ENCODE results near the gene LATS2. TPM values are rescaled to one million over a fixed set of nuclear protein-coding genes. Genes with fewer than 3 reads are reported as not detected.
A peak's percentile ranks its signal among the peaks of the same experiment; 100 is the strongest.

Gene LATS2
- total RNA-seq, 4 donors from 2014 or later, result 8.5 to 32.5 (median 12.6) TPM

- no peaks in the 10 kb centered on the region for H3K27me3 ChIP-seq
- H3K4me3 ChIP-seq, result peak overlapping the region; percentile 37 to 60
- TF ChIP-seq POLR2A (IDR thresholded peaks at IDR 0.05) (no peak), CTCF (IDR thresholded peaks at IDR 0.05) (no peak)
- H3K9me3 ChIP-seq, result no peaks in the 10 kb centered on the region
- H3K27ac ChIP-seq, result no peak overlapping the region
- DNase-seq, result no peak
- intact Hi-C loops (cut with DNase I; ENCODE audit: low total_unique reads), result no loop called here
- H3K36me3 ChIP-seq, result no peaks in the 10 kb centered on the region
- no peaks in the 10 kb centered on the region for H3K4me1 ChIP-seq
Observed at GRCh38 chr13:21076253-21076652, 14.9 kb upstream of the LATS2 start.

GRCh38 chr13:21075379-21076249 is 14.2 kb upstream of the LATS2 start:
- intact Hi-C loops (cut with DNase I; ENCODE audit: low total_unique reads), result no loop called here
- TF ChIP-seq POLR2A (IDR thresholded peaks at IDR 0.05), result no peak
- no peak for TF ChIP-seq CTCF (IDR thresholded peaks at IDR 0.05)
- H3K9me3 ChIP-seq, result no peaks in the 10 kb centered on the region
- no peaks in the 10 kb centered on the region for H3K27me3 ChIP-seq
- peak overlapping the region; percentile 73 to 88 for H3K27ac ChIP-seq
- peak overlapping the region; percentile 37 to 60 for H3K4me3 ChIP-seq
- H3K4me1 ChIP-seq, result no peaks in the 10 kb centered on the region
- peak in 1 of 2 donors; percentile 41 for DNase-seq
- H3K36me3 ChIP-seq, result no peaks in the 10 kb centered on the region

DNA sequence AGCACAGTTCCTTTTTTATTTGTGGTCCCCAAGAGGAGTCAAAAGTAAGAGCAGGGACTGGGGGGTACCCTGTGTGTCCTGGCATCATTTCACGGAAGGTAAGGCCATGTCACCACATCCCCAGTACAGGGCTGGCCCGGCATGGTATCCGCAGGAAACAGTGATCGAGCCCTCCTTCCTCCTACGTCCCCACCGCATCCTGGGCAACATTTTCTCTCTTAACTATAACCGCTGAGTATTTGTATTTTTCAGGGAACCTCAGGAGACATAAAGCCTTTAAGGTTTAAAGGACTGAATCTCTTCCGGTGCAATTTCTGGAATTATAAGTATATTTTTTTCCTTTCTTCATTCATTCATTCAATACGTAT is 13.6 kb upstream of the LATS2 start:
- H3K27ac ChIP-seq, result peak overlapping the region; percentile 73 to 88
- no peak for DNase-seq
- intact Hi-C loops (cut with DNase I; ENCODE audit: low total_unique reads), result no loop called here

GRCh38 chr13:21074546-21074945 is 13.2 kb upstream of the LATS2 start:
- Histone ChIP-seq H3K4me1 (no peaks in the 10 kb centered on the region), H3K27ac (peak overlapping the region; percentile 73 to 88)

More for the DNA sequence above, 13.6 kb upstream of the LATS2 start:
- TF ChIP-seq CTCF (IDR thresholded peaks at IDR 0.05), result no peak
- TF ChIP-seq POLR2A (IDR thresholded peaks at IDR 0.05), result no peak
- Histone ChIP-seq H3K4me1 (no peaks in the 10 kb centered on the region), H3K36me3 (no peaks in the 10 kb centered on the region), H3K9me3 (no peaks in the 10 kb centered on the region), H3K27me3 (no peaks in the 10 kb centered on the region), H3K4me3 (peak overlapping the region; percentile 37 to 60)

More at GRCh38 chr13:21074546-21074945, 13.2 kb upstream of the LATS2 start:
- H3K36me3 ChIP-seq, result no peaks in the 10 kb centered on the region
- intact Hi-C loops (cut with DNase I; ENCODE audit: low total_unique reads), result no loop called here
- peak in 1 of 2 donors; percentile 55 for DNase-seq
- H3K4me3 ChIP-seq, result peak overlapping the region in 1 of 2 donors; percentile 37
- H3K9me3 ChIP-seq, result no peaks in the 10 kb centered on the region
- H3K27me3 ChIP-seq, result no peaks in the 10 kb centered on the region
- TF ChIP-seq POLR2A (IDR thresholded peaks at IDR 0.05), result no peak
- TF ChIP-seq CTCF (IDR thresholded peaks at IDR 0.05), result no peak

All from uterus (tissue), 4 donors.